Ishikawa (cell line): ENCODE data around the gene CHMP6.

Source experiments
- CEBPB ChIP-seq: IDR thresholded peaks from 2 replicates; pipeline ENCODE4 v1.6.1; 2012
- CREB1 ChIP-seq: IDR thresholded peaks from 2 replicates; pipeline ENCODE4 v1.6.1; 2012; ENCODE audit warnings: low read depth
- EGR1 ChIP-seq: IDR thresholded peaks from 2 replicates; pipeline ENCODE4 v1.6.1; 2012
- EP300 ChIP-seq: IDR thresholded peaks from 2 replicates; pipeline ENCODE4 v1.6.1; 2012; ENCODE audit warnings: borderline replicate concordance
- FOXM1 ChIP-seq: IDR thresholded peaks from 2 replicates; pipeline ENCODE4 v1.6.1; 2012; ENCODE audit warnings: low read depth, borderline replicate concordance
- NFIC ChIP-seq: IDR thresholded peaks from 2 replicates; pipeline ENCODE4 v1.6.1; 2012
- RAD21 ChIP-seq: IDR thresholded peaks from 2 replicates; pipeline ENCODE4 v1.6.1; 2012; ENCODE audit warnings: low read depth
- TAF1 ChIP-seq: IDR thresholded peaks from 2 replicates; pipeline ENCODE4 v1.6.1; 2012; ENCODE audit warnings: low read depth, mild to moderate bottlenecking
- TCF12 ChIP-seq: IDR thresholded peaks from 2 replicates; pipeline ENCODE4 v1.6.1; 2012; ENCODE audit warnings: low read depth
- TEAD4 ChIP-seq: IDR thresholded peaks from 2 replicates; pipeline ENCODE4 v1.6.1; 2012
- YY1 ChIP-seq: IDR thresholded peaks from 2 replicates; pipeline ENCODE4 v1.6.1; 2012; ENCODE audit warnings: low read depth
- ZBTB7A ChIP-seq: IDR thresholded peaks from 2 replicates; pipeline ENCODE4 v1.6.1; 2012; ENCODE audit warnings: low read depth
- TF ChIP-seq, protein P1 (sequence below): IDR thresholded peaks from 2 replicates; pipeline ENCODE4 v1.6.1; 2012; ENCODE audit warnings: low read depth, mild to moderate bottlenecking
- TF ChIP-seq, protein P2 (sequence below): IDR thresholded peaks from 2 replicates; pipeline ENCODE4 v1.6.1; 2012
- TF ChIP-seq, protein P3 (sequence below): IDR thresholded peaks from 2 replicates; pipeline ENCODE4 v1.6.1; 2012

Gene CHMP6

DNA sequence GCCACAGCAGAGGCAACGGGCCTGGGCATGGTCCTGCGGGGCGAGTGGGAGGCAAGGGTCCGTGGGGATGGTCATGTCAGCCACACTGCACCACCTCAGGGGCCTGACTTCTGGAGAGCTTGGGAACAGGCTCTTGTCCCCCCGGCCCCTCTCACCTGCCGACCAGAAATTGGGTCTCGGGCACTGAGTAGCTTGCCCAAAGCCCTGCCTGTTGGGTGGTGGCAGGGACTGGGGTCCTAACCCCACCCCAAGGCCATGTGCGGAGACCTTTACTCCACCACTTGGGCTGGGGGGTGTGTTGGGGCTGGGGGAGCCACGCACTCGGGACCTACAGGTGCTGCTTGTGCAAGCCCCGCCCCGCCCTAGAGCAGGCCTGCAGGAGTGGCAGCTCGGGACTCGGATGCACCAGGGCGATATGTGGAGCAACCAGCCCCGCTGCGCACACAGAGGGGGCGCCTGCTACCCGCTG is 24.2 kb upstream of the CHMP6 start:
- TF ChIP-seq YY1 (no peak), TEAD4 (no peak), TAF1 (no peak), TCF12 (no peak), FOXM1 (no peak), ZBTB7A (no peak)
- TF ChIP-seq, protein P1, sequence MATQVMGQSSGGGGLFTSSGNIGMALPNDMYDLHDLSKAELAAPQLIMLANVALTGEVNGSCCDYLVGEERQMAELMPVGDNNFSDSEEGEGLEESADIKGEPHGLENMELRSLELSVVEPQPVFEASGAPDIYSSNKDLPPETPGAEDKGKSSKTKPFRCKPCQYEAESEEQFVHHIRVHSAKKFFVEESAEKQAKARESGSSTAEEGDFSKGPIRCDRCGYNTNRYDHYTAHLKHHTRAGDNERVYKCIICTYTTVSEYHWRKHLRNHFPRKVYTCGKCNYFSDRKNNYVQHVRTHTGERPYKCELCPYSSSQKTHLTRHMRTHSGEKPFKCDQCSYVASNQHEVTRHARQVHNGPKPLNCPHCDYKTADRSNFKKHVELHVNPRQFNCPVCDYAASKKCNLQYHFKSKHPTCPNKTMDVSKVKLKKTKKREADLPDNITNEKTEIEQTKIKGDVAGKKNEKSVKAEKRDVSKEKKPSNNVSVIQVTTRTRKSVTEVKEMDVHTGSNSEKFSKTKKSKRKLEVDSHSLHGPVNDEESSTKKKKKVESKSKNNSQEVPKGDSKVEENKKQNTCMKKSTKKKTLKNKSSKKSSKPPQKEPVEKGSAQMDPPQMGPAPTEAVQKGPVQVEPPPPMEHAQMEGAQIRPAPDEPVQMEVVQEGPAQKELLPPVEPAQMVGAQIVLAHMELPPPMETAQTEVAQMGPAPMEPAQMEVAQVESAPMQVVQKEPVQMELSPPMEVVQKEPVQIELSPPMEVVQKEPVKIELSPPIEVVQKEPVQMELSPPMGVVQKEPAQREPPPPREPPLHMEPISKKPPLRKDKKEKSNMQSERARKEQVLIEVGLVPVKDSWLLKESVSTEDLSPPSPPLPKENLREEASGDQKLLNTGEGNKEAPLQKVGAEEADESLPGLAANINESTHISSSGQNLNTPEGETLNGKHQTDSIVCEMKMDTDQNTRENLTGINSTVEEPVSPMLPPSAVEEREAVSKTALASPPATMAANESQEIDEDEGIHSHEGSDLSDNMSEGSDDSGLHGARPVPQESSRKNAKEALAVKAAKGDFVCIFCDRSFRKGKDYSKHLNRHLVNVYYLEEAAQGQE: no peak

DNA sequence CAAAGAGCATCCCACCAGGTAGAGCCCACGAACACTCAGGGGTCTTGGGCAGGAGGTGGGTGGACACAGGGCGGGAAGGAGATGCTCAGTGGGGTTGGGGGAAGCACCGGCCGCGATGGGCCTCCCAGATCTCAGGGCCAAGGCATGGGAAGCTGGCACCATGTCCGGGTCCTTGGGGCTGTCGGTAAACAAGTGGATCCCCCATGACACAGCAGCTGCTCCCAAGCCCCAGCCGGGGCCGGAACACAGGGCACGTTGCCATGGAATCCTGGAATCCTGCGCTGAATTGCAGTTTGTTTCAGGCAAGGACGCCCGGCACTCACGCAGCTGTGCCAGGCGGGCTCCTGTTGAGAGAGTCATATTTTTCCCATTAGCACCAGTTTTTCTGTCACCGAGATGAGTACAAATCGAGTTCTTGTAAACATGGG is 23.0 kb upstream of the CHMP6 start:
- TF ChIP-seq ZBTB7A: no peak
- TF ChIP-seq, protein P1: no peak
- TF ChIP-seq TEAD4: no peak
- TF ChIP-seq TCF12: no peak
- no peak for TF ChIP-seq NFIC
- TF ChIP-seq EP300: no peak
- TF ChIP-seq FOXM1: no peak
- TF ChIP-seq, protein P2, sequence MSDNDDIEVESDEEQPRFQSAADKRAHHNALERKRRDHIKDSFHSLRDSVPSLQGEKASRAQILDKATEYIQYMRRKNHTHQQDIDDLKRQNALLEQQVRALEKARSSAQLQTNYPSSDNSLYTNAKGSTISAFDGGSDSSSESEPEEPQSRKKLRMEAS: no peak
- no peak for TF ChIP-seq EGR1
- TF ChIP-seq TAF1: no peak
- TF ChIP-seq YY1: no peak
- TF ChIP-seq CREB1: no peak
- TF ChIP-seq, protein P3, sequence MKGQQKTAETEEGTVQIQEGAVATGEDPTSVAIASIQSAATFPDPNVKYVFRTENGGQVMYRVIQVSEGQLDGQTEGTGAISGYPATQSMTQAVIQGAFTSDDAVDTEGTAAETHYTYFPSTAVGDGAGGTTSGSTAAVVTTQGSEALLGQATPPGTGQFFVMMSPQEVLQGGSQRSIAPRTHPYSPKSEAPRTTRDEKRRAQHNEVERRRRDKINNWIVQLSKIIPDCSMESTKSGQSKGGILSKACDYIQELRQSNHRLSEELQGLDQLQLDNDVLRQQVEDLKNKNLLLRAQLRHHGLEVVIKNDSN: no peak
- TF ChIP-seq RAD21: no peak
- TF ChIP-seq CEBPB: no peak

DNA sequence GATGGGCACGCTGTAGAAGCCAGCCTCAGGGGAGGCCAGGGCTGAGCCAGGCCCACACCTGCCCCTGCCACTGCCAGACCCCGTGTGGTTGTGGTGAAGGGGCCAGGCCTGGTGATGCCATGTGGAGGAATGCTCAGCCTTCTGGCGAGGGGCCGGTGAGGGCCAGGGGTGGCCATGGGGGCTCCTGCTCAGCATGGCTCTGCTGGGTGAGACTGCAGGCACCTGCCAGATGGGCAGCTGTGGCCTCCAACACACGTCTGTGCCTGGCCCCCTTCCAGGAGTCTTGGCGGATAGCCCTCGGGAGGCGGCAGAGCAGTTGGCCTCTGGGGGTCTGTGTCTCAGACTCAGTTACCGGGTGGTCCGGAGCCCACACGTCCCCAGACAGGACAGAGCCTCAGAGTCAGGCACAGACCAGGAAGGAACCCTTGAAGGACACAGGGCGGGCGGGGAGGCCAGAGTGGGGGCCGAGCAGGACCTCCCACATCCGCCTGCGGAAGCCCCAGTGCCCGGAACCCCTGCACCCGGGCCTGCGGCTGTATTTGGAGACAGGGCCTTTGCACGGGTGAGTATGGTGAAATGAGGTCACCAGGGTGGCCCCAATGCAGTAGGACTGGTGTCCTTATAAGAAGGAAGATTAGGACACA is 22.5 kb upstream of the CHMP6 start:
- TF ChIP-seq YY1: no peak
- TF ChIP-seq FOXM1: no peak
- TF ChIP-seq, protein P3: no peak
- TF ChIP-seq CREB1: no peak
- TF ChIP-seq EGR1: no peak
- TF ChIP-seq TCF12: no peak
- TF ChIP-seq, protein P1: no peak
- TF ChIP-seq NFIC: no peak
- no peak for TF ChIP-seq ZBTB7A
- TF ChIP-seq, protein P2: no peak
- TF ChIP-seq TEAD4: no peak
- no peak for TF ChIP-seq TAF1
- no peak for TF ChIP-seq RAD21
- no peak for TF ChIP-seq EP300
- TF ChIP-seq CEBPB: no peak

DNA sequence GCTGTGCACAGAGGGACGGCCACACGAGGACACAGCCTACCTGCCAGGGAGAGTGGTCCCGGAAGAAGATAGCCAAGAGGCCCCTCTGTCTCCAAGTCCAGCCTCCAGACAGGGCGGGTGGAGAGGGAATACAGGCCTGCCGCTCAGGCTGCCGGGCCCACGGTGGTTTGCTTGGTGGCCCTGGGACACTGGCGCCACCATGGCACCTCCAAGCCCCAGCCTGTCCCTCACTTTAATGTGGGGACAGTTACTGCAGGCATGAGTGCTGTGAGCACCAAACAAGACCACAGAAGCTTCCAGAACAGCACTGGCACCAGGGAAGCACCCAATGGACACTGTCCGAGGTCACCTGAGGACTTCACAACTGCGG is 22.0 kb upstream of the CHMP6 start:
- TF ChIP-seq ZBTB7A (no peak), EGR1 (no peak), NFIC (no peak), RAD21 (no peak), EP300 (no peak), CEBPB (no peak), CREB1 (no peak), TEAD4 (no peak), FOXM1 (no peak), TCF12 (no peak), TAF1 (no peak), YY1 (no peak)
- TF ChIP-seq, protein P3: no peak
- TF ChIP-seq, protein P1: no peak
- TF ChIP-seq, protein P2: no peak
